ENCODE results near the gene HLA-DOA.
A peak's percentile ranks its signal among the peaks of the same experiment; 100 is the strongest.

Gene HLA-DOA

GRCh38 chr6:32976334-32977069 lies 32.9 kb downstream of the HLA-DOA start:
- no peak for TF ChIP-seq REST (IDR thresholded peaks at IDR 0.05; ENCODE audit: insufficient read depth in 1 of 2, low read depth in 2 of 2, low read length in 2 of 2)
- TF ChIP-seq TAF1 (IDR thresholded peaks at IDR 0.05; ENCODE audit: borderline replicate concordance, insufficient read depth, low read length), result no peak
- no peak for TF ChIP-seq SIN3A (IDR thresholded peaks at IDR 0.05; ENCODE audit: borderline replicate concordance, insufficient read depth, low read length)

- TF ChIP-seq POLR2AphosphoS5 (IDR thresholded peaks at IDR 0.05; ENCODE audit: low read depth, low read length), result 0 out of 2 replicates have a peak, but pooled peaks have one; percentile 12
- no peak for TF ChIP-seq FOXP2 (optimal IDR thresholded peaks at IDR 0.05; ENCODE audit: borderline replicate concordance, extremely low read depth, extremely low read length, insufficient read depth)
These were observed 33.5 kb downstream of the HLA-DOA start for GRCh38 chr6:32975886-32976285.

DNA sequence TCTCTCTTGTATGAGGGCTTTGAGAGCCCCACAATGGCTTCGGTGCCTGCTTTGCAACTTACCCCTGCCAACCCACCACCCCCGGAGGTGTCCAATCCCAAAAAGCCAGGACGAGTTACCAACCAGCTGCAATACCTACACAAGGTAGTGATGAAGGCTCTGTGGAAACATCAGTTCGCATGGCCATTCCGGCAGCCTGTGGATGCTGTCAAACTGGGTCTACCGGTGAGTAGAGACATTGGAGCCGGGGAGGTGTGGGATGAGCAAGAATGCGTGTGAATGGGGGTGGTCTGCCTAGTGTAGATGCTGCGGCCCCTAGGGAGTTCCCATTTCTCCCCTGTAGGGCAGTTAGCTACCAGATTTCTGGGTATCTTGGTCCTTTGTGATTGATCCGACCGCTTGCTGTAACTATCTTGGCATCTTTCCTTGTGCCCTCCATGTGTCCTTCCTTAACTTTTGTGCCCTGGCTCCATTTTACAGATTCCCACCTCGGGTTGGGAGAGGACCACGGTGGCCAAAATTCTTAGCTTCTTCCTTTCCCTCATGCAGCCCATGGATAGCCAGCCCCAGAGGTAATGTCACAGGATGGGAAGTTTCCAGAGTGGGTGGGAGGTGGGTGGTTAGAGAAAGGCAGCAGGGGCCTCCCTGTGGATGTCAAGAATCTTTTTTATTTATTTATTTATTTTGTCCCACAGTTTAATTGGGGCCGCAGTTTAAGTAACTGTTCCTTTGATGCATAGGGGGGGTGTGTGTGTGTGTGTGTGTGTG lies 34.7 kb downstream of the HLA-DOA start:
- TF ChIP-seq FOXP2 (optimal IDR thresholded peaks at IDR 0.05; ENCODE audit: borderline replicate concordance, extremely low read depth, extremely low read length, insufficient read depth) (no peak), POLR2AphosphoS5 (IDR thresholded peaks at IDR 0.05; ENCODE audit: low read depth, low read length) (peak; percentile 30; the same call in 1 of the 2 replicates), REST (IDR thresholded peaks at IDR 0.05; ENCODE audit: insufficient read depth in 1 of 2, low read depth in 2 of 2, low read length in 2 of 2) (no peak), SIN3A (IDR thresholded peaks at IDR 0.05; ENCODE audit: borderline replicate concordance, insufficient read depth, low read length) (no peak; the same call in 1 of the 2 replicates)

- no peak for TF ChIP-seq SIN3A (IDR thresholded peaks at IDR 0.05; ENCODE audit: borderline replicate concordance, insufficient read depth, low read length)
These were observed 35.4 kb downstream of the HLA-DOA start for GRCh38 chr6:32974016-32974333.

DNA sequence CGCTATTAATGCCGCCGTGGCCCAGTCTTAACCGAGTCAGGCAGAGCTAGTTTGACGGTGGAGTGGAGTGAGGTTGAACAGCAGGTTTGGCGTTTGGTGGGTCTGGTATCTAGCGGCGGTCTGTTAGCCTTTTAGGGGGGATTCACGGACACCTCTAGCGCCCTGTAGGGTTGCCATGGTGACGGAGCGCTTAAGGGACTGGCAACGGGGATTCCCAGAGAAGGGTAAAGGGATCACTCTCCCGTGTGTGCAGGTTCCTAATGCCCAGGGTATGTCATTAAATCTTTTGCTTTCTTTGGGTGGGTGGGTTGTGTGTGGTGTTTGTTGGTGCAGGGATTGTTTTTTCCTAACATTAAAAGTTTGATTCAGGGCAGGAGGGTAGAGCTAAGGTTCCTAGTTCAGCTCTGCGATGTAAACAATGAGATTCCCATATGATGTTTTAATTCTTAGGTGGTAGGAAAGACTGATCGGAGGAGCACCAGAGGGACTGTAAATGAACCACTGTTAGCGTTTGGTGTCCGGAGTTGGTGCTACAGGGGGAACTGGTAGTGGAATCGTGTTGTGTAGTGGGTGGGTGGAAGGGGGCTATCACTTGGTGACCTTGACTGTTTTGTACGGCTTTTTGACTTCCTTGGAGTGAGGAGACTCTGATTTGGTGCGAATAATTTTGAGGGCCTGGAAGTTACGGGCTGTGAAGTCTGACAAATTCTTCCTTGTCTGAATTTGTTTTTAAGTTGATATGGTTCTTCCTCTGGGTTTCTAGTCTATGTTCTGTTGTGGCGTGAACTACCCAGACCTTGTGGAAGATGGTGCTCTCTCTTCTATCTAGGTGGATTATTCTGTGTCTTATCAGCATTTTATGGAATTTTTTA lies 36.0 kb downstream of the HLA-DOA start:
- TF ChIP-seq SIN3A (IDR thresholded peaks at IDR 0.05; ENCODE audit: borderline replicate concordance, insufficient read depth, low read length), result no peak; the same call in 1 of the 2 replicates
- no peak; the same call in 1 of the 2 replicates for TF ChIP-seq POLR2AphosphoS5 (IDR thresholded peaks at IDR 0.05; ENCODE audit: low read depth, low read length)
- TF ChIP-seq FOXP2 (optimal IDR thresholded peaks at IDR 0.05; ENCODE audit: borderline replicate concordance, extremely low read depth, extremely low read length, insufficient read depth), result no peak
- no peak for TF ChIP-seq REST (IDR thresholded peaks at IDR 0.05; ENCODE audit: insufficient read depth in 1 of 2, low read depth in 2 of 2, low read length in 2 of 2)
- no peak for TF ChIP-seq TAF1 (IDR thresholded peaks at IDR 0.05; ENCODE audit: borderline replicate concordance, insufficient read depth, low read length)

All from PFSK-1 (cell line).